Natural killer cell (primary cell): ENCODE measurements around the gene UNC13B. TPM values are rescaled to one million over a fixed set of nuclear protein-coding genes. Genes with fewer than 3 reads are reported as not detected.

Source experiments
- ATAC-seq, 3 donors: fragments of 150-1000 bp in 2 of 3; fragments of 200-7000 bp in 1 of 3; cut with Tn5 transposase; 1 replicate in 1 of 3; 2 replicates in 2 of 3; pipeline ENCODE4 v1.10.0; 2021; ENCODE audit warnings: mild to moderate bottlenecking in 2 of 3, moderate library complexity in 2 of 3
- DNase-seq, 2 donors: peaks; one replicate each; pipeline versions ENCODE4 v3.0.0 to v3.0.0-alpha.2; 2013 to 2021; ENCODE audit warnings: mixed read lengths in 1 of 2
- H3K27ac ChIP-seq: one replicate; pipeline ENCODE4 v1.5.1; 2013; ENCODE audit warnings: mild to moderate bottlenecking, low read length
- H3K27me3 ChIP-seq: one replicate; pipeline ENCODE4 v1.6.1; 2013; ENCODE audit warnings: low read length; ENCODE audit not compliant: control insufficient read depth, insufficient read depth
- H3K36me3 ChIP-seq: one replicate; pipeline ENCODE4 v1.6.1; 2013; ENCODE audit warnings: low read length; ENCODE audit not compliant: control insufficient read depth, insufficient read depth
- H3K4me1 ChIP-seq: one replicate; pipeline ENCODE4 v1.6.1; 2013; ENCODE audit warnings: low read length; ENCODE audit not compliant: control insufficient read depth, insufficient read depth
- H3K4me3 ChIP-seq: one replicate; pipeline ENCODE4 v1.5.1; 2013; ENCODE audit warnings: low read length
- H3K9me3 ChIP-seq: one replicate; pipeline ENCODE4 v1.6.1; 2013; ENCODE audit warnings: low read length; ENCODE audit not compliant: control insufficient read depth, insufficient read depth
- H3K27ac Mint-ChIP-seq, 2 donors: one replicate each; pipeline ENCODE4 v1.8.0; 2022; ENCODE audit warnings: mild to moderate bottlenecking in 2 of 2, mixed read lengths in 2 of 2, moderate library complexity in 1 of 2
- H3K27me3 Mint-ChIP-seq, 2 donors: one replicate each; pipeline ENCODE4 v1.8.0; 2022; ENCODE audit warnings: low read depth in 2 of 2, mixed read lengths in 2 of 2
- H3K36me3 Mint-ChIP-seq: one replicate; pipeline ENCODE4 v1.8.0; 2022; ENCODE audit warnings: mixed read lengths
- H3K4me1 Mint-ChIP-seq, 2 donors: one replicate each; pipeline ENCODE4 v1.8.0; 2022; ENCODE audit warnings: mixed read lengths in 2 of 2
- H3K4me3 Mint-ChIP-seq: one replicate; pipeline ENCODE4 v1.8.0; 2022; ENCODE audit warnings: mild to moderate bottlenecking, moderate library complexity, mixed read lengths
- H3K9me3 Mint-ChIP-seq, 2 donors: one replicate each; pipeline ENCODE4 v1.8.0; 2022; ENCODE audit warnings: mixed read lengths in 2 of 2
- CTCF ChIP-seq: fragments of 200-600 bp; IDR thresholded peaks from one replicate; pipeline ENCODE4 v1.8.0; 2022; ENCODE audit warnings: antibody characterized with exemption
- WGBS: methylation state at CpG from one replicate; pipeline ENCODE4 v1.1.7; 2013; ENCODE audit warnings: missing lambda C conversion rate; ENCODE audit not compliant: insufficient coverage; 5-methylcytosine and 5-hydroxymethylcytosine counted together
- intact Hi-C: fragments of 100-400 bp; cut with micrococcal nuclease; formaldehyde crosslinking; loops from one replicate; pipeline ENCODE4 v1.14.2; 2022
- total RNA-seq, 4 donors: library from RNA; stranded (reverse); fragments of 120-200 nt in 1 of 4; gene quantifications; one replicate each; pipeline versions ENCODE4 v1.2.3 to v1.2.4, GENCODE V29; 2013 to 2022

UNC13B gene
- total RNA-seq, 3 donors from 2014 or later (not counting 1 experiment from before 2014, with no cell fraction given): 0.21 to 0.78 (median 0.27) TPM

GRCh38 chr9:35211854-35212253 lies 50.0 kb downstream of the UNC13B start:
- Histone ChIP-seq H3K9me3 (no peaks in the 10 kb centered on the region), H3K27me3 (no peaks in the 10 kb centered on the region), H3K4me3 (no peak overlapping the region), H3K4me1 (no peaks in the 10 kb centered on the region), H3K27ac (no peak overlapping the region), H3K36me3 (no peaks in the 10 kb centered on the region)
- intact Hi-C loops: no loop called here
- TF ChIP-seq CTCF: no peak
- DNase-seq (no peak), ATAC-seq (no peak)
- Mint-ChIP-seq H3K27me3 (peaks cover 0 to 3% of the 10 kb centered on the region in 2 donors), H3K4me3 (no peak overlapping the region), H3K27ac (no peak overlapping the region), H3K36me3 (no peaks in the 10 kb centered on the region), H3K9me3 (no peaks in the 10 kb centered on the region), H3K4me1 (no peaks in the 10 kb centered on the region)
- 93% methylated on average over 4 of the region's 4 CpGs for WGBS

DNA sequence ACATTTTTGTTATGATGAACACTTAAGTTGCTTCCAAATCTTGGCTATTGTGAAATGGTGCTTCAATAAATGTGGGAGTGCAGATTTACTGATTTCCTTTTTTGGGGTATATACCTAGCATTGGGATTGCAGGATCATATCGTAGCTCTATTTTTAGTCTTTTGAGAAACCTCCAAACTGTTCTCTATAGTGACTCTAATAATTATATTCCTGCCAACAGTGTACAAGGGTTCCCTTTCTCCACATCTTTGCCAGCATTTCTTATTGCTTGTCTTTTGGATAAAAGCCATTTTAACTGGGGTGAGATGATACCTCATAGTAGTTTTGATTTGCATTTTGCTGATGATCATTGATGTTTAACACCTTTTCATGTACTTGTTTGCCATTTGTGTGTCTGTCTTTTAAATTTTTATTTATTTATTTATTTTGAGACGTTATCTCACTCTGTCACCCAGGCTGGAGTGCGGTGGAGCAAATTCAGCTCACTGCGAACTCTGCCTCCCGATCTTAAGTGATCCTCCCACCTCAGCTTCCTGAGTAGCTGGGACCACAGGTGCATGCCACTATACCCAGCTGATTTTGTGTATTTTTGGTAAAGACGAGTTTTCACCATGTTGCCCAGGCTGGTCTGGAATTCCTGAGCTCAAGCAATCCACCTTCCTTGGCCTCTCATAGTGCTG lies 59.0 kb downstream of the UNC13B start:
- H3K4me3 ChIP-seq: no peak overlapping the region
- TF ChIP-seq CTCF: no peak
- peaks cover 7 to 8% of the 10 kb centered on the region in 2 donors for H3K27me3 Mint-ChIP-seq
- no peaks in the 10 kb centered on the region for H3K27me3 ChIP-seq
- no peaks in the 10 kb centered on the region for H3K36me3 Mint-ChIP-seq
- H3K4me1 ChIP-seq: no peaks in the 10 kb centered on the region
- intact Hi-C loops: no loop called here
- H3K4me1 Mint-ChIP-seq: no peaks in the 10 kb centered on the region
- no peaks in the 10 kb centered on the region for H3K9me3 ChIP-seq
- WGBS: 96% methylated on average over 6 of the region's 6 CpGs
- no peak overlapping the region for H3K4me3 Mint-ChIP-seq
- no peak for DNase-seq
- ATAC-seq: no peak
- H3K27ac Mint-ChIP-seq: no peak overlapping the region
- H3K27ac ChIP-seq: no peak overlapping the region
- no peaks in the 10 kb centered on the region for H3K9me3 Mint-ChIP-seq
- H3K36me3 ChIP-seq: no peaks in the 10 kb centered on the region

- Histone ChIP-seq H3K36me3 (no peaks in the 10 kb centered on the region), H3K4me3 (no peak overlapping the region), H3K27me3 (no peaks in the 10 kb centered on the region), H3K9me3 (no peaks in the 10 kb centered on the region), H3K27ac (no peak overlapping the region), H3K4me1 (no peaks in the 10 kb centered on the region)
- H3K4me3 Mint-ChIP-seq: no peak overlapping the region
- no peaks in the 10 kb centered on the region for H3K9me3 Mint-ChIP-seq
- intact Hi-C loops: no loop called here
- no peaks in the 10 kb centered on the region for H3K36me3 Mint-ChIP-seq
- H3K27ac Mint-ChIP-seq: no peak overlapping the region
- WGBS: 97% methylated on average over 5 of the region's 5 CpGs
- ATAC-seq: no peak
- TF ChIP-seq CTCF: no peak
- no peak for DNase-seq
- no peaks in the 10 kb centered on the region for H3K4me1 Mint-ChIP-seq
- H3K27me3 Mint-ChIP-seq: peaks cover 8 to 15% of the 10 kb centered on the region in 2 donors
Measured at GRCh38 chr9:35225677-35226076, 63.9 kb downstream of the UNC13B start.

GRCh38 chr9:35226651-35227050 lies 64.8 kb downstream of the UNC13B start:
- intact Hi-C loops: no loop called here
- Mint-ChIP-seq H3K4me3 (no peak overlapping the region), H3K27me3 (peaks cover 3 to 15% of the 10 kb centered on the region in 2 donors), H3K36me3 (no peaks in the 10 kb centered on the region), H3K4me1 (no peaks in the 10 kb centered on the region), H3K27ac (no peak overlapping the region), H3K9me3 (no peaks in the 10 kb centered on the region)
- Histone ChIP-seq H3K36me3 (no peaks in the 10 kb centered on the region), H3K27ac (no peak overlapping the region), H3K27me3 (no peaks in the 10 kb centered on the region), H3K4me3 (no peak overlapping the region), H3K9me3 (no peaks in the 10 kb centered on the region), H3K4me1 (no peaks in the 10 kb centered on the region)
- ATAC-seq (no peak), DNase-seq (no peak)
- WGBS: 94% methylated on average over 3 of the region's 3 CpGs
- no peak for TF ChIP-seq CTCF
